ENCODE measurements around the gene EEF1A2. TPM values are rescaled to one million over a fixed set of nuclear protein-coding genes. Genes with fewer than 3 reads are reported as not detected.

Gene EEF1A2
- total and polyA plus RNA-seq, 2 experiments from 2014 or later: 1.3 to 37.1 TPM

- H3K27ac ChIP-seq (ENCODE audit: low read depth): peak overlapping the region; percentile 69; the same call in 1 of the 2 replicates
- Mint-ChIP-seq H3K9me3 (no peaks in the 10 kb centered on the region), H3K36me3 (ENCODE audit: low read depth) (peaks cover 1% of the 10 kb centered on the region; the same call in 1 of the 3 replicates), H3K27ac (peak overlapping the region; percentile 83), H3K4me3 (no peak overlapping the region), H3K4me1 (peaks cover 42% of the 10 kb centered on the region), H3K27me3 (ENCODE audit: insufficient read depth, low read depth, poor library complexity) (peaks cover 22% of the 10 kb centered on the region)
- H4K20me1 ChIP-seq (replicated peaks; ENCODE audit: insufficient read depth): peaks cover 14% of the 10 kb centered on the region
- H3K36me3 ChIP-seq (ENCODE audit: insufficient read depth): no peaks in the 10 kb centered on the region
- H3K4me2 ChIP-seq: no peak overlapping the region
- H3F3A ChIP-seq (replicated peaks; ENCODE audit: low read depth): no peaks in the 10 kb centered on the region; the same call in 1 of the 2 replicates
- no peaks in the 10 kb centered on the region for H3K27me3 ChIP-seq (ENCODE audit: insufficient read depth)
- ATAC-seq (no peak), DNase-seq (ENCODE audit: low spot score) (no peak)
- H3K79me2 ChIP-seq (replicated peaks; ENCODE audit: insufficient read depth): peaks cover 60% of the 10 kb centered on the region
- TF ChIP-seq ZNF462 (CRISPR knock-in tag; IDR thresholded peaks at IDR 0.05) (no peak), CREB1 (CRISPR knock-in tag; IDR thresholded peaks at IDR 0.05; ENCODE audit: low read depth) (no peak), STAT1 (IDR thresholded peaks at IDR 0.05; ENCODE audit: unreplicated experiment) (no peak), ZNF114 (CRISPR knock-in tag; IDR thresholded peaks at IDR 0.05) (no peak), EZH2 (IDR thresholded peaks at IDR 0.05; ENCODE audit: low read depth, unreplicated experiment) (no peak)
- no peaks in the 10 kb centered on the region for H3K9me2 ChIP-seq (ENCODE audit: insufficient read depth)
- H3K4me3 ChIP-seq: no peak overlapping the region
- H2AFZ ChIP-seq: no peak overlapping the region
- peaks cover 13% of the 10 kb centered on the region; the same call in 1 of the 2 replicates for H3K4me1 ChIP-seq (ENCODE audit: insufficient read depth)
These were observed 46.5 kb downstream of the EEF1A2 start for GRCh38 chr20:63452341-63452740.

- peaks cover 3% of the 10 kb centered on the region; the same call in 1 of the 3 replicates for H3K36me3 Mint-ChIP-seq (ENCODE audit: low read depth)
- Histone ChIP-seq H3K4me1 (ENCODE audit: insufficient read depth) (peaks cover 13% of the 10 kb centered on the region; the same call in 1 of the 2 replicates), H3K27me3 (ENCODE audit: insufficient read depth) (no peaks in the 10 kb centered on the region), H3K79me2 (replicated peaks; ENCODE audit: insufficient read depth) (peaks cover 60% of the 10 kb centered on the region), H3K4me2 (no peak overlapping the region), H4K20me1 (replicated peaks; ENCODE audit: insufficient read depth) (peaks cover 14% of the 10 kb centered on the region), H3F3A (replicated peaks; ENCODE audit: low read depth) (no peaks in the 10 kb centered on the region; the same call in 1 of the 2 replicates), H3K27ac (ENCODE audit: low read depth) (no peak overlapping the region), H2AFZ (no peak overlapping the region), H3K4me3 (no peak overlapping the region), H3K36me3 (ENCODE audit: insufficient read depth) (no peaks in the 10 kb centered on the region), H3K9me2 (ENCODE audit: insufficient read depth) (no peaks in the 10 kb centered on the region)
- peaks cover 24% of the 10 kb centered on the region for H3K27me3 Mint-ChIP-seq (ENCODE audit: insufficient read depth, low read depth, poor library complexity)
- no peaks in the 10 kb centered on the region for H3K9me3 Mint-ChIP-seq
- no peak overlapping the region for H3K4me3 Mint-ChIP-seq
- peaks cover 46% of the 10 kb centered on the region for H3K4me1 Mint-ChIP-seq
- no peak for DNase-seq (ENCODE audit: low spot score)
- ATAC-seq: no peak
- peak overlapping the region; percentile 83 for H3K27ac Mint-ChIP-seq
- TF ChIP-seq EZH2phosphoT487 (IDR thresholded peaks at IDR 0.05; ENCODE audit: unreplicated experiment) (no peak), EZH2 (IDR thresholded peaks at IDR 0.05; ENCODE audit: low read depth, unreplicated experiment) (no peak), REST (IDR thresholded peaks at IDR 0.05; ENCODE audit: unreplicated experiment) (no peak), CTCF (conservative IDR thresholded peaks at IDR 0.05; ENCODE audit: low read depth in 2 of 2) (no peak), NANOG (IDR thresholded peaks at IDR 0.05; ENCODE audit: borderline replicate concordance) (no peak), CREB1 (CRISPR knock-in tag; IDR thresholded peaks at IDR 0.05; ENCODE audit: low read depth) (no peak), ZNF331 (CRISPR knock-in tag; IDR thresholded peaks at IDR 0.05; ENCODE audit: low read depth) (no peak), STAT1 (IDR thresholded peaks at IDR 0.05; ENCODE audit: unreplicated experiment) (no peak), ZNF114 (CRISPR knock-in tag; IDR thresholded peaks at IDR 0.05) (no peak)
These were observed 47.1 kb downstream of the EEF1A2 start for GRCh38 chr20:63451821-63452220.

Measured in GM23338 (cell line).